ENCODE results near the gene ZNF410.
"Not testable (repeated sequence)": the region's sequence is repeated elsewhere in the genome, so short reads cannot be mapped to it uniquely, and the experiment has no call there.

Gene ZNF410

DNA sequence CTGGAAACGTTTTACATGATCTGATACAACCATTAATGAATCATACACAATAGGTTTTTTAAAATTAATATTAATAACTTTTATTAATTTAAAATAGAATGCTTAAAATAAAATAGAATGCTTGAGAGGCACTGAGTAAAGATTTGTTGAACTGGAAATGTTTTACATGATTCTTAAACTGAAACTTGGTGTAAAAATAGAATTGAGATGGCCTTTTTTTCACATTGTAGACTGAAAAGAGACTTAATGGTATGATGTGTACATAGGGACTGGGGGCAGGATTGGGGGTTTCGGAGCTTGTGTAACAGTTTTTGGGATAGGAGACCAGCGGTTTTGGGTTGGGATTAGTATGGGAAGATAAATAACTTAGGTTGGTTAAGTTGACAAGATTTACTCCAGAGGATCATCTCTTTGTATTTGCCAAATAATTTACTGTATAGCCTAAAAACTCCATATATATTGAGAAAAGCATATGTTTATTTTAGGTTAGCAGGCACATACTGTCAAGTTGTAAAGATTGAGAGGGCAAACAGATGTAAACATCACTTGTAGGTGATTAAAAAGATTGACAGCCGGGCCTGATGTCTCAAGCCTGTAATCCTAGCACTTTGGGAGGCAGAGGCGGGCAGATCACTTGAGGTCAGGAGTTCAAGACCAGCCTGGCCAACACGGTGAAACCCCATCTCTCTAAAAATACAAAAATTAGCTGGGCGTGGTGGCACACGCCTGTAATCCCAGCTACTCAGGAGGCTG lies 2.0 kb upstream of the ZNF410 start:
- DNase-seq (ENCODE audit: low read depth, low spot score): no peak

DNA sequence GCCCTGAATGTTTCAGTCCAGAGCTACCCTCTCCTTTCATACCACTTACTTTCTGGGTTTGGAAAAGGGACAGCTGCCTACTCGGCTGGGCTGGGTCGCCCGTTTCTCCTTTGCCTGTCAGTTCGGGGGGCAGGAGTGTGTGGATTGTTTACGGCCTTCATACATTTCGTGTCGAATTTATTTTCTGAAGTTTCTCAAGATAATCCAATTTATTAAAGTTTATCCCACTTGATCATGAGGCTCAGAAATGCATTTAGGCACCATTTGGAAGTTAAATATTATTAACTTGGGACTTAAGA lies 608 bp downstream of the ZNF410 start:
- DNase-seq (ENCODE audit: low read depth, low spot score): no peak

DNA sequence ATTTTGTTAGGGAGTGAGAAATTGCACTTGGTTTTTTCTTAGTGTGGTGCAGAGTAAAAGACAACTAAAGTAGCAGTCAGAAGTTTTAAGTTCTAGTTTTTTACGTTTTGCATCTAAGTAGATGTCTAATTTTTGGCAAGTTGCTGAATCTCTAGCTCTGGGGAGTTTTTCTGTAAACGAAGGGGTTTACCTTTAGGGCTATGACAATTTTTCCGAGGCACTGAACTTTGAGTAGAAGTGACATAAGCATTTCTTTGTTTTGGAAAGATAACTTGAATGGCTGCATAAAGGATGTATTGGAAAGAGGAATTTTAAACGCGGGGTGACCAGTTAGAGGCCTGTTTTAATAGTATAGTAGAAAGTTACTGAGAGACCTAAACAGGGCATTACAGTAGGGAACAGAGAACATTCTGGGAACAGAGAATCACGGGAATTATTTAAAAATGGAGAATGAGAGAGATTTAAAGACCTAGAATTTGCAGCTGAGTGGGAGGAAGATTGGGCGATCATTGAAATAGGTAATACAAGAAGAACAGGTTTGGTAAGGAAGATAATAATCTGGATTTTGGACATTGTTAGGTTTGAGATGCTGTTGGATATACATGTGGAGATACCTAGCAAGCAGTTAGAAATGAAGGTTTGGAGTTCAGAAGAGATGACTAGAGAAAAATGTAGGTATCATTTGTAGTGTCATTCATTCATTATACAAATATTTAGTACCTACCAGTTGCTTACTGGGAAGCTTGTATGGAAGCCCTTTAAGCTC lies 1.2 kb downstream of the ZNF410 start:
- DNase-seq (ENCODE audit: low read depth, low spot score): no peak

DNA sequence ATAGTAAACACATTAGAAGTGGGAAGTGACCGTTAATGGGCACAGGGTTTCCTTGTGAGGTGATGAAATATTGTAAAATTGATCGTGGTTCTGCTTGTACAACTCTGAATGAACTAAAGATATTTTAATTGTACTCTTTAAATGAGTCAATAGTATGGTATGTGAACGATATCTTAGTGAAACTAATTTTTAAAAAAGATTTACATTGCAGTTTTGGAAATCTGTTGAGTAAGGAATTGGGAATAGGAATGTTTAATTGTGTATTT lies 1.7 kb downstream of the ZNF410 start:
- DNase-seq (ENCODE audit: low read depth, low spot score): no peak

DNA sequence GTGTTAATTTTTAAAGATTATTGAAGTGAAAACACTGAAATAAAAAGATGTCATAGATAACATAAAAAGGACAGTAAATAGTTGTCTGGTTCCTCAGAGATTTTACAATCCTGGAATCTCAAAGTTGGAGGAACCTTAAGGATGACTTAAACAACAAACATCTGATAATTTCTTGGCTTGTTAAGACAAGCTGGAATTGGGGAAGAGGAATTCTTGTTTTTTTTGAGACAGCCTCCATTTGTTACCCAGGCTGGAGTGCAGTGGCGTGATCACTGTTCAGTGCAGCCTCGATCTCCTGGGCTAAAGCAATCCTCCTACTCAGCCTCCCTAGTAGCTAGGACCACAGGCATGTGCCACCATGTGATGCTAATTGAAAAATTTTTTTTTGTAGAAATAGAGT lies 2.3 kb downstream of the ZNF410 start:
- DNase-seq (ENCODE audit: low read depth, low spot score): no peak

DNA sequence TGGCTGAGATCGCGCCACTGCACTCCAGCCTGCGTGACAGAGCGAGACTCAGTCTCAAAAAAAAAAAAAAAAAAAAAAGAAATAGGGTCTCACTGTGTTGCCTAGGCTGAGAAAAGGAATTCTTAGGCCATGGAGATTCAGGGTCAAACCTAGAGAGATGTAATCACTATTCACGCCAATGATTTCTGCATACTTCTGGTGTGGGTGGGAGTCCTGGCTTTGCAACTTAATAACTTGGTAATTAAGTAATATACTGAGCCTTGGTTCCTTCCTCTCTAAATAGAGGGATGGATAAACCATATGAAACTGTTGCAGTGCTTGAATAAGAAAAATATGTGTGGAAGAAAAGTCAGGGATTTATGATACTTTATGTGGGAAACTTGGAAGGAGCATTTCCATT lies 2.7 kb downstream of the ZNF410 start:
- DNase-seq (ENCODE audit: low read depth, low spot score): no peak

DNA sequence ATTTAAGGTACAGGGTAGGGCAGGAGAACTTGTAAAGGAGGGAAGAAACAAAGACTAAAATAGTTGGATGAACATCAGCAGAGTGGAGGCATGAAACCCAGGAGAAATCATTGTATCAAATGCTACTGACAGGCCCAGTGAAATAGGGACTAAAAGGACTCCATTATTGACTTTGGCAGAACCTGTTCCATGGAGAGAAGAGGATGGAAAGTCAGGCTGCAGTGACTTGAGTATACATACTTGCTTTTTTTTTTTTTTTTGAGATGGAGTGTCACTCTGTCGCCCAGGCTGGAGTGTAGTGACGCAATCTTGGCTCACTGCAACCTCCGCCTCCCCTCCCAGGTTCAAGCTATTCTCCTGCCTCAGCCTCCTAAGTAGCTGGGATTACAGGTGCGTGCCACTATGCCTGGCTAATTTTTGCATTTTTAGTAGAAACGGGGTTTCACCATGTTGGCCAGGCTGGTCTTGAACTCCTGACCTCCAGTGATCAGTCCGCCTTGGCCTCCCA lies 7.6 kb downstream of the ZNF410 start:
- DNase-seq (ENCODE audit: low read depth, low spot score): not testable (repeated sequence)

DNA sequence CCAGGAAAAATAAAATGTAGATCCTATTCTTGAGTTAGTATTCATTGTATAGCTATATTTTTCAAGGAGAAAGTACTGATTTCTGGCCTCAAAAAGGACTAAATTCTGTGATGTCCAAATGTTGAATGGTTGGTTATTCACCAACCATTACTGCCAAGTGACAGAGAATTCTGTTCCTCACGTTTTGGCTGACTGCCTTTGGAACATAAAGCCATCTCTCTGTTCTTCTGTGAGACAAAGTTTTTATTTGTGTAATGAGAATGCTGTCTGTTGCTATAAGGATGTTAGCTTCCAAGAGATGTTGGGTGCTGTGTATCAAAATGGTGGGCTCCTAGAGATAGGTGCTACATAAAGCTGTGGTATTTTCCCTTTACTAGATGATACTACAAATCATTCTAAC lies 9.3 kb downstream of the ZNF410 start:
- no peak for DNase-seq (ENCODE audit: low read depth, low spot score)

DNA sequence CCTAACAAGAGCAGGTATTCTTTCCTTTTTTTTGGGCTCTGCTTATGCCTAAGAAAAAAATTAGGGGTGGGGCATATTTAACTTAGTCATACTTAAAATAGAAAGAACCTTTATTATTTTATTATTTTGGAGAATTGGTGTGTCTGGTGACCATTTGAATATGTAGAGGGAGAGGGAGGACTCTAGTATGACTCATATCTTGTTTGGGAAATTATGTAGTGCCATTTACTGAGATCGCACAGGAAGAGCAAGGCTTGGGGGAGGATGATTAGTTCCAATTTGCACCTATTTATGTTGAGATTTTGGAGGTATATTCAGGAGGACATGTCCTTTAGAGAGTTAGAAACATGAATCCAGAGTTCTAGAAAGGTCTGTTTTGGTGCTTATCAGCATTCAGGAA lies 9.9 kb downstream of the ZNF410 start:
- DNase-seq (ENCODE audit: low read depth, low spot score): no peak

DNA sequence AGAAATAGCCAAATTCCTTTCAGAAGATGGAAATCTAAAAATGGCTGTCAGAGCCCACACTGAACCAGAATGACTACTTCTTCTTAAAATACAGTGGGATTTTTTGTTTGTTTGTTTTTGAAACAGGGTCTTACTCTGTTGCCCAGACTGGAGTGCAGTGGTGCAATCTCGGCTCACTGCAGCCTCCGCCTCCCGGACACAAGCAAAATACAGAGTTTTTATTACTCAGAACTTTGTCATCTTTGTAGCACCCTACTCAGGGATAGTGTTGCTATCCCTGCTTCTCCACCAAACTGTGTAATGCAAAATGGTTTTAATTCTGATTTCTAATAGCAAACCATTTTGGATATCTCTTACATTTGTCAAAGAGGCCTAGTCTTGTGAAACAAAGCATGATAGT lies 16.4 kb downstream of the ZNF410 start:
- no peak for DNase-seq (ENCODE audit: low read depth, low spot score)

DNA sequence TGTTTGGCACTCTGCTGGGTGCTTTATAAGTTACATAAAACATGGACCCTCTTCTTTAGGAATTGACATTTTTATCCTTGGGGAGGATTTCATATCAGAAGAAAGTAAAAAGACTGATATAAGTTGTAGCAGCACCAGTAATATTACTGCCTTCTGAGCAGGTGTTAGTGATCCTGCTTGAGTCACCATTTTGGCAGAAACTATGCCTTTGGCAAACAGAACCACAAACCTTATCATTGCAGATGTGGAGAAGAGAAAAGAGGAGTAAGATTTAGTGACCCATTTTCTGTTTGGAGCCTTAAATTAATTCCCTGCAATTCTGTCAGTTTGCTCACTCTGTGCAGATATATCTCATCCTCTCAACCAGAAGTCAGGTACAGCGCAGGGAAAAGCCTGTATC lies 23.0 kb downstream of the ZNF410 start:
- no peak for DNase-seq (ENCODE audit: low read depth, low spot score)

DNA sequence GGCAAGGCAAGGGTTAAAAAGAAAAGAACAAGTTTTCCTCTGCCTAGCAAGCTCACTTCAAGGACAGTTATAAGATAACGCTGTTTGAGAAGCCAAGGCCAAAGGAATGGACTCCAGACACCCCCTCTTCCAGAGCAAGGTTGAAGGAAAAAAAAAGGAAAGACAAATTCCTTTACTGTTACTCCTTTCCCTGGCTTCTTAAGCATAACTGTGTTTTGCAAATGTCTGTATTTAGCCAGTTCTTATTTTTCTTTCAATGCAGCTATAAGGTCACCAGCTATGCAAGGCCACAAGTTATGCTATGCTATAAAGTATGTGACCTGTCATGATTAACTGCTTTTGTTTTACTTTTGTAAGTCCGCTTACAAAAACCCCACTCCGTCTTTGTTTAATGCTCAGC lies 26.6 kb downstream of the ZNF410 start:
- DNase-seq (ENCODE audit: low read depth, low spot score): no peak

DNA sequence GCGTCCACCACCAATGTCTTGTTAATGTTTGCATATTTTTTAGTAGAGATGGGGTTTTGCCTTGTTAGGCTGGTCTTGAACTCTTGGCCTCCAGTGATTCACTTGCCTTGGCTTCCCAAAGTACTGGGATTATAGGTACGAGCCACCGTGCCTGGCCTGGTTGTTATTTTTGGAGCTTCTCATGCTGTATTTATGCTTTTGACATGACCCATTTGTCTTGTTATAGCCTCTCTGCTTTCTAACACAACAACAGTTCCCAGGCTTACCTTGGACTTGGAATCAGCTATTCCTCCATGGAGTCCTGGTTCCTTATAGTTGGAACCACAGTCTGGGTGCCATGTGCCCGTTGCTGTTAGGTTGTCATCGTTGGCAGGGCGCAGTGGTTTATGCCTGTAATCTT lies 29.7 kb downstream of the ZNF410 start:
- DNase-seq (ENCODE audit: low read depth, low spot score): no peak

DNA sequence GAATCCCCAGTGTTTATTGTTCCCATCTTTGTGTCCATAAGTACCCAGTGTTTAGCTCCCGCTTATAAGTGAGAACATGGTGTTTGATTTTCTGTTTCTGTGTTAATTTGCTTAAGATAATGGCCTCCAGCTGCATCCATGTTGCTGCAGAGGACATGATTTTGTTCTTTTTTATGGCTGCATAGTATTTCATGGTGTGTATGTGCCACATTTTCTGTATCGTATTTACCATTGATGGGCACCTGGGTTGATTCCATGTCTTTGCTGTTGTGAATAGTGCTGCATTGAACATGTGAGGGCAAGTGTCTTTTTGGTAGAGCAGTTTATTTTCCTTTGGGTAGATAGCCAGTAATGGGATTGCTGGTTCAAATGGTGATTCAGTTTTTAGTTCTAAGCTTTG lies 32.8 kb downstream of the ZNF410 start:
- DNase-seq (ENCODE audit: low read depth, low spot score): not testable (repeated sequence)

DNA sequence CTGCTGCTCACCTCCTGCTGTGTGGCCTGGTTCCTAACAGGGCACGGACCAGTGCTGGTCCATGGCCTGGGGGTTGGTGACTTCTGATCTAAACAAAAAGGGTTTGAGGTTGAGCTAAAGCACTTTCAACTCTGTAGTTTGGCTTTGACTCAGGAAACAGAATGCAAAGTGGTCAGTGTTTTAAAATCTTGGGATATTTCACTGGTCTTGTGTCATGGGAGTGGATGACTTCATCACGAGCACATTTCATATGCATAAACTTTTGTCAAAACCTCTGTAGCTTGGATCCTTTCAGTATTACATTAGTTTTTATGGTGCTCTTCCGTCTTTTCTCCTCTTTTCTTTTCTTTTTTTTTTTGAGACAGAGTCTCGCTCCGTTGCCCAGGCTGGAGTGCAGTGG lies 37.7 kb downstream of the ZNF410 start:
- no peak for DNase-seq (ENCODE audit: low read depth, low spot score)

DNA sequence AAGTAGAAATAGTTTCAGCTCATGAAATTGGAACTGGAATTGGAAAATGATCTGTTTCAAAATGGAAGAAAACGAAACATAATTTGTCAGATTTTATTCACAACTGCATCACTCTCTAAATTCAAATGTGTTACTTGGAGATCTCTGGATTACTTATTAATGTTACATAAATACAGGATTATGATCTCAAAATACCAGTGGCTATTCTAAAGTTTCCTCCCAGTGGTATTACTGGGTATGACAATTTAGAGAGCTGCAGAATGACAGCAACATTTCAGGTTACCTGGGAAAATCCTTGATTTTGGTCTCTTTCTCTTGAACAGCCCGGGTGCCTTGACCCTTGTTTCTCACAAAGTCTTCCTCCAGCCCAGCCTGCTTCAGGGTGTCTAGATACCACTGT lies 49.0 kb downstream of the ZNF410 start:
- DNase-seq (ENCODE audit: low read depth, low spot score): no peak

DNA sequence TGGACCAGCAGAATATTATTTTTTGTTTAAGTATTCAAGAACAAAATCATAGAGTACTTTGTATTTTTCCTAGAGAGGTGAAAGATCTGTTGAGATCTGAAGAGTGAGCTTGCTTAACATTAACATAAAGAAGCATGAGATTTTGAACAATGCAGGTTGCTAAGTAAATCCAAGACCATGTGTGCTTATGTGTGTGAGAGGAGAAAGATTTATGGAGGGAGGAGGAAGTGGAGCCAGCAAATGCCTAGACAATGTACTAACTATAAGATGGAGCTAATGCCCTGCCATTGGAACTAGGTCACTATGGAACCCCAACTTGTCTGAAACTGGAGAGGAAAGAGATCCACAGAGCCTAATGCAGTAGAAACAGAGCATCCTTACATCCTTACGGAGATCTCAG lies 49.9 kb downstream of the ZNF410 start:
- DNase-seq (ENCODE audit: low read depth, low spot score): no peak

DNA sequence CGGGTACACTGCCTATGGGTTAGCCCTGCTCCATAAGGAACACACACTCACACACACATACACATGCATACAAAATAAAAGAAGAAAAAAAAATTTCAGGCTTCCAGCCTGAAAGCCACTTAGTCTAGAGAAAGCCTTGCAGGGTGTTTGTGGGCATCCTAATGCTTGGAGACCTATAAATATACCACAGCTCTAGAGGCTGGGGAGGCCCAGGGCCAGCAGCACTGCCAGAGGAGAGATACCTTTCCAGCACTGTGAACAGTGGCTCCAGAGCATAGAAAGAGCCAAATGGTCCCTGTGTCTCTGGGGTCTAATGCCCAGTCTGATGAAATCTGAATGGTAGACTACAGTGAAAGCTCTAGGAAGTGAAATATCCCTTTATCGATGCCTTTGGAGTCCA lies 50.4 kb downstream of the ZNF410 start:
- no peak for DNase-seq (ENCODE audit: low read depth, low spot score)

DNA sequence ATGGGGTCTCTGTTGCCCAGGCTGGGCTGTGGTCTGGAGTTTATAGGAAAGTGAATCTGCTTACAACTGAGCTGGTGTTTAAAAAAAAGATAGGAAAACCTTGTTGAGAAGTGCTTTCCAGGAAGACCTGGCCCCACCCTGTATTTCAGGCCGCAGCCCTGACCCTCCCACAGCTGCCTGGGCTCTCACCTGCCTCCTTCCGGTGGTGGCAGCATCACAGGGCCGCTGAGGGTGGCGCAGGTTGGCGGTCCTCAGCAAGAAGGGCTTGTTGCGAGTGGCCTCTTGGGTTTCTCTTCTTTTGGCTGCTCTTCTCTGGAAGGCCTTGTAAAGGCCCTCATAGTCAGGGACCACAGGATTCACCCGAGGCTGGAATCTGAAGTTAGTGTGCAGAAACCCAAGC lies 55.5 kb downstream of the ZNF410 start:
- no peak for DNase-seq (ENCODE audit: low read depth, low spot score)

DNA sequence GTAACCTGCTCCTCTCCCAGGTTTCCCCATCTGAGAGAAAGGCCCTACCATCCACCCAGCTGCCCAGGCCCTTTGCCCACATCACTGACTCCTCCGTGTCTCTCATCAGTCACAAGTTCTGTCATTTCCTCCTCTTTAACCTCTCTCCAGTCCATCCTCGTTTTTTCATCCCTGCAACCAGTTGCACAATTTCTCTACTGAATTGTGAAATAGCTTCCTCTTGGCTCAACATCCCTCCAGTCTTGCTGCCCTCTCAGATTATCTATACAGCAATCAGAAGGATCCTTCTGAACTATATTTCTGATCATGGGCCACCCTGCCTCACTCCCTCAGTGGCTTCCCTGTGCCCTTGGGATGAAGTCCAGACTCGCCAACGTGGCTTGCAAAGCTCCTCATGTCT lies 56.4 kb downstream of the ZNF410 start:
- no peak for DNase-seq (ENCODE audit: low read depth, low spot score)

DNA sequence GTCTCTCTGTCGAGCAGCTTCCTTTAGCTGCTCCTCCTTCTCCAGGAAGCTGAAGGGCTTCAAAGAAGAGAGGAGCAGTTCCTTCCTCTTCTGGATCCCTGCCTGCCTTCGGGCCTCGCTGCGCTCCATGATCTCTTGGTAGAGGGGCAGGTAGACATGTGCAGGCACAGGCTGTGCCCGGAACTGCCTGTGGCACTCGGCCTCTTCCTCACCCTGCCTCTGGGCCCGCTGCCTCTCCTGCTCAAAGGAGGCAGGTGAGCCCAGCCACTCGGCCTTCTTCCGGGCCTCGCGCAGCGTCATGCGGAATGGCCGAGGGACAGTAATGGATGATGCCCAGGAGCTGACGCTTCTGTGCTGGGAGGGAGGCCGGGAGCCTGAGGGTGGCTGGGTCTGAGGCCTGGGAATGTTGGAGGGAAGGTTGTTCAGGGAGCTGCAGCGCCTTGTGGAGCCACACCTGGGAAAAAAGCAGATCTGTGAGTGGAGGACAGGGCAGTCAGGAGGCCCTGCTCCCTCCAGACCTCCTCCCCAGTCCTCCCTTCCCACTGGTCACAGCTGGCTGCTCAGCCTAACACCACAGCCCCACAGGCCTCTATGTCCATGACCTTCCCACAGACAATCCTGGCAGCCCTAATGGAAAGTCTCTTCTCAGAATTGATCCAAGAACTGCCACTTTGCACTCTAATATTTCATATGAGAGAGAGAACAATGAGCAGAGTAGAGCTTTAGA lies 57.9 kb downstream of the ZNF410 start:
- DNase-seq (ENCODE audit: low read depth, low spot score): no peak

DNA sequence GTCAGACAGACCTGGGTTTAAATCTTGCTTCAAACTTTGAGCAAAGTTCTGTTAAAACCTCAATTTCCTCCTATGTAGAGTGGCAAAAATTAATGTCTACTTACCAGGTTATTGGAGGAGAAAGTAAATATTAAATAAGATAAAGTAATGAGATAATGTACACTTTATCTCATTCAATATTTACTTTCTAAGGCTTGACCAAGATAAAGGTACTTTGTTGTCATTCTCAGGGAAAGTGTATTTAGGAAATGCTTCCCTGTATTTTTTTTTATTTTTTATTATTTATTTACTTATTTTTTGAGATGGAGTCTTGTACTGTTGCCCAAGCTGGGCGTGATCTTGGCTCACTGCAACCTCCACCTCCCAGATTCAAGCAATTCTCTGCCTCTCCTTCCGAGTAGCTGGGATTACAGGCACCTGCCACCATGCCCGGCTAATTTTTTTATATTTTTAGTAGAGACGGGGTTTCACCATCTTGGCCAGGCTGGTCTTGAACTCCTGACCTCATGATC lies 58.6 kb downstream of the ZNF410 start:
- DNase-seq (ENCODE audit: low read depth, low spot score): no peak
